Retina (tissue), 1 donor: ENCODE results near the gene MKX.

ENCODE experiments used
- DNase-seq: peaks from one replicate; pipeline ENCODE4 v3.0.0-alpha.2; 2016

Gene MKX

GRCh38 chr10:27741173-27742091, 4.2 kb downstream of the MKX start:
- DNase-seq: peak; percentile 56

- no peak for DNase-seq
Measured at GRCh38 chr10:27736396-27736795, 9.2 kb downstream of the MKX start.

DNA sequence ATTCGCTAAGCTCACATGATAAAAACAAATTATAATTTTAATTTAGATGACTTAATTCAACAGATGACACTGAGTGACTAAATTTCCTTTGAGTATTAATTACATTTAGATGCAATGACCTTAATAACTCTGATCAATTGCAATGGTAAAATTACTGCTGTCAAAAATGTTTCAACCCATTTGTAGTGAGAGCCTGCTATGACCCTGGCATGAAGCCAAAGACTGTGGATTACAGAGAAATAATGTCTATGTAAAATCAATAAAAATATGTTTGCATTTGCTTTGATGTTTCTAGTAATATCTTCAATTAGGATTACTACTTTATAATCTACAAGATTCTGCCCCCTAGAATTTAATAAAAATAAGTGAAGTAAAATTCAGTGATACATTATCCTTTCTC, 15.6 kb downstream of the MKX start:
- DNase-seq: no peak

DNA sequence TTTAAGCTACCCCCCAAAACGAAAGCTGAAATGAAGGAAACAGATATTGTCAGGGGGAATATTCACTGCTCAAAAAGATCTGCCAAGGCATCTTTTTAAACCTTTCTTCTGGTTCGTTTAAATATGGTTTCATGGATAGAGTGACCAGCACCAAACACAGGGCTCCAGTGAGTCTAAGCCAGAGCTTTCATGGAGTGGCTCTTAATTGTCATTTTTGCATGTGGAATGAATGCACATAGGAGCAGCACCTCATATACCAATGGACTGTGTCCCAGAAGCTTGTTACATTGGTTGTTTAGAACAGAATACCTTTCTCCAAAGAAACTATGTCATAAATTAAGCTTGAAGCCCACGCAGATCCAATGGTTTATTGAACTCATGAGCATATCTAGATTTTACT, 17.3 kb downstream of the MKX start:
- no peak for DNase-seq

GRCh38 chr10:27724287-27724686, 21.3 kb downstream of the MKX start:
- DNase-seq: no peak

- no peak for DNase-seq
Measured at GRCh38 chr10:27723436-27723835, 22.2 kb downstream of the MKX start.

DNA sequence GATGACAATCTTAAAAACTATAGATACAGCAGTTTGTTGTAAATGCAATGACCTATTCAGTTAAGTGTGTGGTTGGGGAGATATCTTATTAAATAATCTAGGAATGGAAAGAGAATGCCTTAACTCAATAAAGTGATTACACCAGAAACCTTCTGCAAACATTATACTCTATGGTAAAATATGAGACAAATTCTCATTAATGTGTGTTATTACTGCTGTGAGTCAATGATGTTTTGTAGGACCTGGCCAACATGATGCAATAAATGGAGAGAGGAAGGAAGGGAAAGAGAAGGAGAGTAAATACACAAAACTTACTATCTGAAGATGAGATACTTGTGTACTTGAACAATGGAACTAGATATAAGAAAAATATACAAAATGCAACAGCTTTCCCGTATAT, 25.1 kb downstream of the MKX start:
- DNase-seq: no peak

DNA sequence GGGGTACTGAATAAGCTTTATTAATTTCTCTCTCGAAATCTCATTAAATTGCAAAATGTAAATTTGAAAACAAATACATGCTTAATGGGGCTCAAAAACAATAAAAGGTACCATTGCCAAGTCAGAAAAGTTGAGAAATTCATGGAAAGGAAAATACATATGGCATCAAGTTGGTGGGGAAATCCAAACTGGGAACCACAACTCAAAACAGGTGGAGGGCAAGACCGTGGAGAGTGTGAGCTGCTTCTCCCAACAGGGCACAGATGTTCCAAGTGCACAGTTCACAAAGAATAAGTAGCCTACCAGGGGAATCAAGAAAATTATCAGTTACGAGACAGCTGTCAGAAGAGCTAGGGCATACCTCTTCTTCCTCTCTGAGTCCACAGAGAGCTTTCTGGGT, 26.6 kb downstream of the MKX start:
- no peak for DNase-seq

DNA sequence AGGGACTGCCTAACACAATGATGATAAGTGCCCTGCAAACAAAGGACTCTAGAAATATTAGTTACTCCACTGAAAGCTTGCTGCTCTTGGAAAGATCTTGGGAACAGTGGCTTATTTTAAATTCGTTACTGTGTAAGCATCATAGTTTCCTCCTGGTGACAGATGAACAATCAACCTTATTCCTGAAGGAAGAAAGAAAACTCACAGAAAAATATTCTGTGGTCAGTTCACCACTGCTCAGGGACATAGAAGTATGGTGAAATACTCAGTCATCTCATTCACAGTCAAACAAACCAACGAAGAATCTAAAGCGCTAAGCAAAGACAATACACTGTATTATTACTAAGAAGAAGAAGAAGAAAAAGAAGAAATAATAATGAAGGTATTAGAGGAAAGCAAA, 27.8 kb downstream of the MKX start:
- DNase-seq: no peak

- no peak for DNase-seq
Measured at GRCh38 chr10:27717224-27717623, 28.4 kb downstream of the MKX start.

GRCh38 chr10:27716521-27716920, 29.1 kb downstream of the MKX start:
- DNase-seq: no peak

GRCh38 chr10:27715505-27715904, 30.1 kb downstream of the MKX start:
- DNase-seq: no peak

GRCh38 chr10:27714349-27714748, 31.3 kb downstream of the MKX start:
- no peak for DNase-seq

GRCh38 chr10:27713941-27714340, 31.7 kb downstream of the MKX start:
- peak; percentile 15 for DNase-seq

DNA sequence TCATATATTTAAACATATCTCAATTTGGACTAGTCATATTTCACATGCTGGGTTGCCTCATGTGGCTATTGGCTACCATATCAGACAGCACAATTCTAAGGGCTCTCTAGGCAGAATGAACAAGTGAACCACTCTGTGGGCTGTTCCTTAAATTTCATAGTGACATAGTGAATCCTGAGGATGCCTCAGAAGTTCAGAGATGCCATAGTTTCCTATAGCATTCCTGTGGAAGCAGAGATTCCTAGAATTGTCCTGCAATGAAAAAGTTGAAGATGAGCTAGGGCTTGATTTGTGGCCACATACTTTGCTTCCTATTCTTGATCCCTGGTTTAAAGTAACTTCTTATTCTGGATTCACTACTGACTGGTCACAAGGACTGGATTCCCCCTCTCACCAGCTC, 35.6 kb downstream of the MKX start:
- no peak for DNase-seq

GRCh38 chr10:27709304-27709703, 36.3 kb downstream of the MKX start:
- DNase-seq: no peak

DNA sequence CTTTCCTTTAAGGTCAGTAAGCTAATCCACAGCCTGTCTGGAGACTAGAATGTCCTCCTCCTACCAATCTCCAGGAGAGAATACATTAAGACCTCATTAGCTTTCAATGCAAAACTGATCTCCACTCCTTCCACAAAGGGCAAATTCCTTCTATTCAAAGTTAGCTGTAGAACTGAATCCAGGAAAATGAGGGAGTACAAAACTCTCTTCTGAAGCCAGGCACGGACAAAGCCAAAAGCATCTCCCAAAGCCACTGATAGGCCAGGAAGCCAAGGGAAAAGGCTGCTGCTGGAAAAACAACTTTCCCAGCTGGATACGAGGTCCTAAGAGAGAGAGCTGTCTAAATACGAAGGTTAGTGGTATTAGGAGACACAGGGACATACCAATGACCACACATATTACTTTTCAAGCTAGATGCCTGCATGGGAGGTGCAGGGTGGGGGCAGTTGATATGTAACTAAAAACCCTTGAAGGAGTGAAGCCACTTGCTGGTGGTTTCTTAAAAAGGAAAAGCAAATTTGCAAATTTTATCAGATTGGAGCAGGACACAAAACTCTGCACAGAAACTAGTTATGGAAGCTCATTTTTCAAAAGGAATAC, 43.6 kb downstream of the MKX start:
- no peak for DNase-seq

GRCh38 chr10:27699776-27700175, 45.8 kb downstream of the MKX start:
- no peak for DNase-seq

DNA sequence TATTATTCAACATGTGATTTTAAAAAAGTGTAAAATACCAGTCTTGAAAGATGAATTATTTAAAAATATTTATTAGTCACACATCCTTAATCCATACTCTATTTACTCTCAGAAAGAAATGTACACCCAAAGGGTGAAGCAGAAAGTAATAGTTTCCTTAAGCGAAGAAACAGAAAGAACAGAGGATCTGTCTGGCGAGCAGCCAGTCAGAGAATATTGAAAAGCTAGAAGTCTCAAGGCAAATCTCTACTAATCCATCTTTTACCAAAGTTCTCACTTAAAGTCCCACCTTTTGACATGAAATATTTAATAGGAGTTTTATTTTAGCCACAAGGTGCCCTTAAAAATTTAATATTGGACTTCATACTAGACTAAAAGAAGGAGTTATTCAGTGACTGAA, 46.7 kb downstream of the MKX start:
- no peak for DNase-seq

GRCh38 chr10:27696466-27696865, 49.2 kb downstream of the MKX start:
- DNase-seq: no peak

GRCh38 chr10:27695706-27696105, 49.9 kb downstream of the MKX start:
- no peak for DNase-seq

DNA sequence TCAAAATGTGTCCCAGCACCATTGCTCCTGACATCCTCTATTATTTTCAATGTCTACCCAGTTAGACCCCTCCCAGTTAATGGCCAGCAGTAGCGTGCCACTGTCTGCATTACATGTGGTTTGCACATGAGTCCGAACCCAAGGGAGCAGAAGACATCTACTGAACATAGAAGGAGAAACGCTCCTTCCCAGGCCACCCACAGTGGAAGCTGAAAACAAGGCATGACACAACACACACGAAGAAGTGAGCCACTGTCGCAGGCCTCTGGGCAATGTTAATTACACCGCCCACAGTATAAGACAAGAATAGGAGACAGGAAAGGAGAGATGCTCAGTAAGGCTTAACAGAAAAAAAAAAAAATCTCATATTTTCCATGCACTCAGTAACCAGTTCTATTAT, 50.5 kb downstream of the MKX start:
- DNase-seq: no peak

DNA sequence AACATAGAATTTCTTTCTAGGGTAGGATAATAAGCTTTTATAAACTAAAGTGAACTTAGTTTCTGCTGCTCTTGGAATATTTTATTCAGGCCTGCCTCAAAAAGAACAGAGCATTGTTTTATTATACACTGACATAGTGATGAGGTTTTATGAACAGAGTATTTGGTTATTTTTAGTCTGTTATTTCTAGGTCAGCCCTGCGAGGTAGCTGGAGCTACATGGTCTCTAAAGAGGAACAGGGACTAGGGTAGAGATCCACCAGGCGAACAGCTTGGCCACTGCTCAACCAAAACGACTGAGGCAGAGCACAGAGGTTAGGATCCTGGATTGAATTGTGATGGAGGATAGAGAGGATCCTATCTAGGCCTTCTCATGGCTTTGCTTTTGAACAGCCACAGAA, 53.0 kb downstream of the MKX start:
- DNase-seq: no peak

DNA sequence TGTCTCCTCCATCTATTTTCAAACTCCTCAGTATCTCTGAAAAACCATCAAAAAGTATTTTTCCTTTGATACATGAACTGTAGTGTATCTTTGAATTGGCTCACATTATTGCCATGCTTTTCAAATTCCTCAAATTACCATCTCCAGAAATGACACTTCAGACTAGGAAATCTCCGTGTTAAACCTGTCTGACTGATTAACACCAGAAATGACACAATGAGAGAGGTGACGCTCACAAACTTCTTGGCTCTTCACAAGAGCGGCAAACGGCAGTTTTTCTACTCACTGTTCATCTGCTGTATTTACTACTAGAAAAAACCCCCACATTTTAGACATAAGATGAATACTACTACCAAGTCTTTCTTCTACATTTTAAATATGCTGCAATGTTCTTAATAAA, 56.6 kb downstream of the MKX start:
- DNase-seq: no peak

DNA sequence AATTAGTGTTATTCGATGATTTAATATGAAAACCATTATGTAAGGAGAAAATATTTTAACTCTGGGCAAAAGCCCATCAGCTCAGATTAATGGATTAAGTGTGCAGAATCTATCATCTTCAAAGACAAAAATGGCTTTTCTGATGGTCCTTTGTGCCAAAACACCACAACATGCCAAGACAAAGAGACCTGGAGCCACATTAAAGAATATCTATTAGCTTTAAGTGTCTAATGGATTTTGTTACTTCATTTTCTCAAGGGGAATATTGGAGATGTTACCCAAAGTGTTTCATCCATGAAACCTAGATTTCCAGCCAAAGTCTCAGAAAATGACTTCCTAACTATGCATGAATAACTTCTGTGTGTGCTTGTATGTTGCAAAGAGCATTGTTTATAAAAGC, 57.3 kb downstream of the MKX start:
- no peak for DNase-seq
